GM20431 (cell line): Measurements from ENCODE around the gene RNF175.
"Not testable (repeated sequence)": the region's sequence is repeated elsewhere in the genome, so short reads cannot be mapped to it uniquely, and the experiment has no call there.

Experiments used
- in situ Hi-C: fragments of 300-500 bp; cut with MseI, MboI; formaldehyde crosslinking; loops from one replicate; pipeline ENCODE4 v1.15.0; 2020; ENCODE audit warnings: low sequenced_read_pairs; ENCODE audit not compliant: unreplicated experiment

Gene RNF175

DNA sequence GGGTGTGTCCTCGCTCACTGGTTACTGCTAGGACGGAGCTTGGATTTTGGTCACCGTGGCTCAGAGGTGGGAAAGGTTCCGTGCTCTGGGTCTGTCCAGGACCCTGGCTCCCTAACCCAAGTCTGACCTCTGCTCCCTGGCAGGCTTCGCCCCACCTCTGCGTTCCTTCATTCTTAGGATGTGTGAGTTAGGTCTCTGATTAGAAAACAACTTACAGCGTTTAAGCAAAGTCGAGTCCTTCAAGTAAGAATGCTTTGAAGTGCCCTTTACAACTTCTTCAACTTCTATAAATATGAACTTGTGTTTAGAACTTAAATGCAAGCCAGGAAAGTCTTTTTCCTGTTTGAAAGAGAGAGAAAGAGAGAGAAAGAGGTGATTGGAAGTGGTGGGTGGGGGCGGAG lies 74.9 kb downstream of the RNF175 start:
- in situ Hi-C loops, result no loop called here

DNA sequence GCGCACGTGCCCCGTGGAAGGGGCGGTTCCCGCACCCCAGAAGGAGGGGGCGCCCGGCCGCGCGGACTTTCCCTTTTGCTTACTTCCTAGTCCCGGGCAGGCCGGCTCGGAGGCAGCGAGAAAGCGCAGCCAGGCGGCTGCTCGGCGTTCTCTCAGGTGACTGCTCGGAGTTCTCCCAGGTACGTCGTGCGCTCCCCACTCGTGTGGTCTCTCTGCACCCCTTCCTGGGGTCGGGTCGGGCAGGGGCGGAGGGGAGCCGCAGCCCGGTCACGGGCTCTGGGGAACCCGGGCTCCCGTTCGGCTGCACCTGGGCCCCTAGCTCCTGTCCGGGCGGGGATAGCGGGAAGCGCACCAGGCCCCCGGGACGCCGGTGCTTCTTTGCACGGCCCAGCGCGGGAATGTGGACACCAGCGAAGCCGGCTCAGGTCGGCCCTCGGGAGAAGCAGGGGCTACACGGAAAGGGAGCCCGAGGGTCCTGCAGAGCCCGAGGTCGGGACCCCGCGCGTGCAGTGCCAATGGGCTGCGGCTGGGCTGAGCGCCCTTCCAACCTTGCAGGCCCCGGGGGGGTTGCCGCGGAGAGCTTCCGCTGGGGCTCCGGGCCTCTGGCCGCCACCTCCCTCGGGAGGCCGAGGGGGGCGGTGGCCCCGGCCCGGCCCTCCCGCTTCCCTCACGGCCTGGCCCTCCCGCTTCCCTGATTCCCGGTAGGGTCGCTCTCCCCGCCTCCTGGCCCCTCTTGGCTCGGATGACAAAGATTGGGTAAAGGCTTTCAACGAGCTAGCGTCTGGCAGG lies 75.4 kb downstream of the RNF175 start, which contains the start of gene TLR2:
Gene TLR2 (plus strand): TSS at position 99 of the 789 bp plus-strand sequence. CDS start 18,628 bp downstream, outside the sequence.
- in situ Hi-C loops, result no loop called here

DNA sequence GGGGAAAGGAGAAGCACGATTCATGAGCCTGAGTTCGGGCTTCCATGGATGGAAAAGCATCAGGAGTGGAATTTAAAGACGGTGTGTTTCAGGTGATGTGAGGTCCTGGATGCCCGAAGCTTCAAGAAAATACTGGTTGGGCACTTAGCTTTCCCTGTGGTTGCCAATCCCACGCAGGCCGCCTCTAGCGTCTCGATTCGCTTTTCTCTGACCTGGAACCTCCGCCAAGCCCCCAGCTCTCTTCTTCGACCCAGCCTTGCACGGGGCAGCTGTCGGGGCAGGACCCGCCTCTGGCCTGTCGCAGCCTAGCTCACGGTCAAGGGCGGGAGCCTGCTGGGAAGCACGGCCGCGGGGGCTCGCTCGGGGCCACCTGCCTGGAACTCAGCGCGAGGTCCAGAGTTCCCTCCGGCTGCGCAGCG lies 76.1 kb downstream of the RNF175 start:
- in situ Hi-C loops, result no loop called here

DNA sequence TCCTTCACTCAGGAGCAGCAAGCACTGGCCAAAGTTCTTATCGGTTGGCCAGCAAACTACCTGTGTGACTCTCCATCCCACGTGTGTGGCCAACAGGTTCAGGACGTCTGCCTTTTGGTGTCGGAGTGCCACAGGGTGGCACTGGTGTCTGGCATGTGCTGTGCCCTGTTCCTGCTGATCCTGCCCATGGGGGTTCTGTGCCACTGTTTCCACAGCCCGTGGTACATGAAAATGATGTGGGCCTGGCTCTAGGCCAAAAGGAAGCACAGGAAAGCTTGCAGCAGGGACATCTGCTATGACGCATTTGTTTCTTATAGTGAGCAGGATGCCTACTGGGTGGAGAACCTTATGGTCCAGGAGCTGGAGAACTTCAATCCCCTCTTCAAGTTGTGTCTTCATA lies 80.3 kb downstream of the RNF175 start:
- in situ Hi-C loops, result no loop called here

DNA sequence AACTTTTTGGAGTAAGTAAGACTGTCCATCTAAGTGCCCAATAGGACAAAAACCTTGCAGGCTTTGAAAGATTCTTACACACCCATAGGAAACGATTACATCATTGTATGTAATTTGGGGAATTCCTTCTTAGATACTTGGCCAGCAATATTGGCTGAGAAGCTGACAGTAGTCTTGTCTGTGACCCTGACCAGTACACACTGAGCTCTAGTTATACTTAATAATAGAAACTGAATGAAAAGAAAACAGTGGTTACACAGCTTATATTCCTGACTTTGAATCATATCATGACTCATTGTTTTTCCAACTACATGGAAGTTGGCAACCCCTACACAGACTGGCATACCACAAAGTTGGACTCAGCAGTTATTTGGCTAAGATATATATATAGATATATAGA lies 82.8 kb downstream of the RNF175 start:
- in situ Hi-C loops, result no loop called here

DNA sequence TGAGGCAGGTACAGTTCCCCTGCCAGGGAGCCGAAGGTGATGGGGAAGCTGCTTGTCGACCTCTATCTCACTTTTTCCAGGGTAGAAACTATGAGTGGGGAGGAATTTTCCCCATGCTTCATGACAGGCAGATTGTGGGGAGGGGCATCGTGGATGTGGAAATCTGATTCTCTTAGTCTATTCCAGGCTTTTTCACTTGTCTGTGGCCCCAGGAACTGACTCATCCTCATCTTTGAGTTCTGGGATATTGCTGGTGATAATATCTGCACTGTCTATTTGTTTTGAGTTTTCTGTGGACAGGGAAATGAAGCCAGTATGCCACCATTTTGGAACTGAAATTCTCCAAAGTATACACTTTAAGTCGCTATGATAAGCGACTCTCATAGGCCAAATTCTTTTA lies 83.3 kb downstream of the RNF175 start:
- in situ Hi-C loops, result no loop called here

DNA sequence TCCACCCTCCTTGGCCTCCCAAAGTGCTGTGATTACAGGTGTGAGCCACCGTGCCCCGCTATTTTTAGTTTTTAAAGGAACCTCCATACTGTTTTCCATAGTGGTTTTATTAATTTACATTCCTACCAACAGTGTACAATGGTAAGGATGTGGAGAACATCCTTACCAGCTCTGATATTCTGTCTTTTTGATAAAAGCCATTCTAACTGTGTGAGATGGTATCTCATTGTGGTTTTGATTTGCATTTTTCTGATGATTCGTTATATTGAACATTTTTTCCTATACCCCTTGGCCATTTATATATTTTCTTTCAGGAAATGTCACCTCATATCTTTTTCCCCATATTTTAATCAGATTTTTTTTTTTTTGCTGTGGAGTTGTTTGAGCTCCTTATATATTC lies 90.0 kb downstream of the RNF175 start:
- in situ Hi-C loops, result no loop called here

DNA sequence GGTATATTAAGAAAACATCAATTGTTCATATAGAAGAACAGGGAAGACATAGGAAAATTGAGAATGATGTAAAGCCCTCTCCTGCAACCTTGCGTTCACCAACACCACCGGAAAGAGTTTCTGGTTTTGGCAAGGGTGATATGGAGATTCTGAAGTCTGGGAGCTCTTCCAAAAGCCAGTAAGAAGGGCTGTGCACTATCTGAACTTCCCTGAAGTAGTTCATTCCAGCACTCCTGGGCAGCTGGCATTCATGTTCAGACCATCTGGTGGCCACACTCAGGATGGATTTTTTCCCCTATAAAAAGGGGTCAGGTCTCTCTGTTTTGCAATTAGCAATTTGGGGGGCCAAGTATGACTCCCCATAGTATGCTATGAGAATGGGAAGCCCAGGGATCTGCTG lies 91.2 kb downstream of the RNF175 start:
- in situ Hi-C loops, result no loop called here

DNA sequence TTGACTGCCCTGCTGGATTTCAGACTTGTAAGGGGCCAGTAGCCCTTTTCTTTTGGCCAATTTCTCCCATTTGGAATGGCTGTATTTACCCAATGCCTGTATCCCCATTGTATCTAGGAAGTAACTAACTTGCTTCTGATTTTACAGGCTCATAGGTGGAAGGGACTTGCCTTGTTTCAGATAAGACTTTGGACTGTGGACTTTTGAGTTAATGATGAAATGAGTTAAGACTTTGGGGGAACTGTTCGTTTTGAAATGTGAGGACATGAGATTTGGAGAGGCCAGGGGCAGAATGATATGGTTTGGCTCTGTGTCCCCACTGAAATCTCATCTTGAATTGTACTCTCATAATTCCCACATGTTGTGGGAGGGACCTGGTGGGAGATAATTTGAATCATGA lies 93.3 kb downstream of the RNF175 start:
- in situ Hi-C loops, result not testable (repeated sequence)

DNA sequence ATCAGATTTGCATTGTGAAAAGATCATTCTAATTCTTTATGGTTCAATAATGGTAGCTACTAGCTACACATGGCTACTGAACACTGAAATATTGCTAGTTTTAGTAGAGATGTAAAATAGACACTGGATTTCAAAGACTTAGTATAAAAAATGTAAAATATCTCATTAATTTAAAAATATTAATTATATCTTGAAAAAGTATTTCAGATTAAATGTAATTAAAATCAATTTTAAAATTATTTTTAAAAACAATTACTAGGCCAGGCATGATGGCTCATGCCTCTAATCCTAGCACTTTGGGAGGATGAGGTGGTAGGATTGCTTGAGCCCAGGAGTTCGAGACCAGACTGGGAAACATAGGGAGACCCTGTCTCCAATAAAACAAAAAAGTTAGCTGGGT lies 96.2 kb downstream of the RNF175 start:
- in situ Hi-C loops, result no loop called here

DNA sequence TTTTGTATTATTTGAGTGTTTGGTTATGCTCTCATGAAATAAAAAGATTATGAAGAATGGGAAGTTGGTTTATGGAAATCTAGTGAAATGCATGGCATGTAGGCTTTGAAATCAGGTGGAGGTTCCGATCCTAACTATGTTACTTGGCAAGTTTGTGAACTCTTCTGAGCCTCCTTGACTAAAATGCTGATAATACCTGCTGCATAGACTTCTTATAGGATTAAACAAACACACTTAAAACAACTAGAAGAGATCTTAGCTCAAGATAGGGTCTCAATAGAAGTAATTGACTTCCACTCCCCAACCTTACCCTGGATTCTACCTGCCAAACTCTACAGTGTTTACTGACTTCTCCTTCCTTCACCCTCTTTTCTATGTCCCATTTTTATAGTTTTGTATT lies 97.9 kb downstream of the RNF175 start:
- in situ Hi-C loops, result no loop called here

DNA sequence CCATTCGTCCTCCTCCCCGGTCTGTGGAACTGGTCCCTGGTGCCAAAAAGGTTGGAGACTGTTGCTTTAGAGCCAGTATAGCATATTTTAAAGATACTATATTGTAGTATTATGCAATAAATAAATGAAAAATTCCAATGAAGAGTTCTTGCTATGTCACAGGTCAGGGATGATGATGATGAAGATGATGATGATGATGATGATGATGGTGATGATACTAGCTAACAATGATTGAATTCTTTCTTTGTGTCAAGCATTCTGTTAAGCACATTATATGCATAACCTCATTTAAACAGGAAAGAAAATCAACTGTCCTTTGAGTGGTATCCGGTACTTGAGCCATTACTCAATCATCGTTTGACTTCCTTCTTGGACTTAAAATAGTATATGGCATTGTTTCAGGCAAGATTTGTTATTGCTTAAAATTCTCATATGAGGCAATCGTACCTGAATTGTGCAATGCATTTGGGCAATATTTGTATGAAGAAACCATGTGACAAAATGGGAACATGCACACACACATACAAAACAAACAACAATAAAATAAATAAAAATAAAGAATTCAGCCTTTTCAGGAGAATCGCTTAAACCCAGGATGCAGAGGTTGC lies 98.5 kb downstream of the RNF175 start:
- in situ Hi-C loops, result no loop called here
